Peyer's patch (tissue), 4 donors: ENCODE results near the gene SCN7A.

ENCODE experiments used
- CTCF ChIP-seq, 6 experiments: fragments of 450-650 bp in 4 of 6; fragments of 200-600 bp in 2 of 6; sonication (generic) in 1 of 6; IDR thresholded peaks; one replicate each; pipeline ENCODE4 v1.5.1; 2017 to 2019; ENCODE audit warnings: antibody characterized with exemption in 6 of 6, mild to moderate bottlenecking in 3 of 6, moderate library complexity in 1 of 6
- POLR2A ChIP-seq, 2 donors: fragments of 450-650 bp; IDR thresholded peaks; one replicate each; pipeline ENCODE4 v1.5.1; 2017; ENCODE audit warnings: antibody characterized with exemption in 2 of 2, mild to moderate bottlenecking in 2 of 2, moderate library complexity in 2 of 2

- TF ChIP-seq CTCF (IDR thresholded peaks at IDR 0.05) (no peak), POLR2A (IDR thresholded peaks at IDR 0.05) (no peak)
Measured at GRCh38 chr2:166491461-166491860, 2.6 kb downstream of the SCN7A start.
